ENCODE results near the gene DPEP2. TPM values are rescaled to one million over a fixed set of nuclear protein-coding genes. Genes with fewer than 3 reads are reported as not detected.
A peak's percentile ranks its signal among the peaks of the same experiment; 100 is the strongest.

Gene DPEP2
- total and polyA plus RNA-seq, 2 of the 13 experiments (the other 11 are each of a cell fraction or from before 2014, with no cell fraction given), result 0.18 TPM; not detected in 1

GRCh38 chr16:67968400-67969253, 30.7 kb downstream of the DPEP2 start, which contains the start of gene SLC12A4 (continued):
- TF ChIP-seq YEATS2 (CRISPR knock-in tag; IDR thresholded peaks at IDR 0.05; ENCODE audit: borderline replicate concordance) (peak; percentile 39; the same call in 1 of the 2 replicates), HOXA7 (CRISPR knock-in tag; IDR thresholded peaks at IDR 0.05) (no peak), ZNF605 (CRISPR knock-in tag; IDR thresholded peaks at IDR 0.05) (peak; percentile 92), ZNF513 (CRISPR knock-in tag; conservative IDR thresholded peaks at IDR 0.05) (no peak), ZNF256 (CRISPR knock-in tag; conservative IDR thresholded peaks at IDR 0.05) (no peak), MED1 (CRISPR knock-in tag; IDR thresholded peaks at IDR 0.05) (peak; percentile 72), SMARCE1 (IDR thresholded peaks at IDR 0.05; ENCODE audit: borderline replicate concordance) (no peak), PHF21A (CRISPR knock-in tag; IDR thresholded peaks at IDR 0.05) (peak; percentile 64), ZNF598 (CRISPR knock-in tag; IDR thresholded peaks at IDR 0.05; ENCODE audit: borderline replicate concordance) (no peak), ZBTB7A (CRISPR knock-in tag; IDR thresholded peaks at IDR 0.05) (peak; percentile 93), NBN (conservative IDR thresholded peaks at IDR 0.05) (no peak), PTBP1 (IDR thresholded peaks at IDR 0.05; ENCODE audit: low read depth, low read length, poor library complexity, severe bottlenecking) (no peak), EHMT2 (IDR thresholded peaks at IDR 0.05; ENCODE audit: borderline replicate concordance, low read depth, low read length) (no peak), ZNF136 (CRISPR knock-in tag; IDR thresholded peaks at IDR 0.05; ENCODE audit: low read depth) (no peak), ZNF230 (CRISPR knock-in tag; IDR thresholded peaks at IDR 0.05) (peak; percentile 49; the same call in 1 of the 2 replicates), HIVEP1 (CRISPR knock-in tag; IDR thresholded peaks at IDR 0.05) (peak; percentile 96), ASH2L (IDR thresholded peaks at IDR 0.05; ENCODE audit: insufficient read length, low read depth, low read length) (peak; percentile 83), ARID3A (IDR thresholded peaks at IDR 0.05; ENCODE audit: low read depth, low read length) (no peak), CHD4 (IDR thresholded peaks at IDR 0.05; ENCODE audit: borderline replicate concordance, low read length) (peak; percentile 80; the same call in 1 of the 2 replicates), MTA3 (CRISPR knock-in tag; IDR thresholded peaks at IDR 0.05) (no peak), POGK (CRISPR knock-in tag; conservative IDR thresholded peaks at IDR 0.05) (peak; percentile 53), ZFP62 (CRISPR knock-in tag; IDR thresholded peaks at IDR 0.05) (no peak), DNMT3B (CRISPR knock-in tag; conservative IDR thresholded peaks at IDR 0.05) (no peak), ZNF563 (CRISPR knock-in tag; IDR thresholded peaks at IDR 0.05) (no peak; the same call in 1 of the 2 replicates), KLF12 (CRISPR knock-in tag; IDR thresholded peaks at IDR 0.05; ENCODE audit: borderline replicate concordance) (peak; percentile 87; the same call in 1 of the 2 replicates), ZC3H4 (CRISPR knock-in tag; IDR thresholded peaks at IDR 0.05; ENCODE audit: borderline replicate concordance) (no peak), NCOA2 (CRISPR knock-in tag; IDR thresholded peaks at IDR 0.05) (no peak)

Data from HepG2 (cell line).